B cell (primary cell): ENCODE data around the gene DNAJA3. TPM values are rescaled to one million over a fixed set of nuclear protein-coding genes. Genes with fewer than 3 reads are reported as not detected.

Experiments
- ATAC-seq: fragments of 200-7000 bp; cut with Tn5 transposase; one replicate; pipeline ENCODE4 v1.10.0; 2021; ENCODE audit warnings: low read depth, mild to moderate bottlenecking, moderate number of reproducible peaks, moderate library complexity
- CTCF ChIA-PET: fragments of 350-600 bp; sonication (Branson Sonifier 250); formaldehyde crosslinking; loops from one replicate; lab custom pipeline; 2021; ENCODE audit warnings: antibody characterized with exemption, inconsistent platforms; lab: Charles Lee
- POLR2A ChIA-PET: fragments of 350-600 bp; sonication (Branson Sonifier 250); formaldehyde crosslinking; loops from one replicate; lab custom pipeline; 2021; ENCODE audit warnings: antibody characterized with exemption; lab: Charles Lee
- DNase-seq: peaks from one replicate; pipeline ENCODE4 v3.0.0; 2013
- H2AFZ ChIP-seq: 2 replicates; pipeline ENCODE4 v1.6.1; 2012; ENCODE audit warnings: mild to moderate bottlenecking, low read depth, low read length; ENCODE audit not compliant: insufficient read depth, poor library complexity, severe bottlenecking
- H3K27ac ChIP-seq, 2 donors: 1 replicate in 1 of 2; 2 replicates in 1 of 2; pipeline ENCODE4 v1.5.1; 2012 to 2013; ENCODE audit warnings: low read length in 2 of 2, mild to moderate bottlenecking in 2 of 2, moderate library complexity in 1 of 2
- H3K27me3 ChIP-seq, 4 experiments: fragments of 200-600 bp in 1 of 4; sonication (generic) in 1 of 4; replicated peaks in 1 of 4; 1 replicate in 2 of 4; 2 replicates in 2 of 4; pipeline versions ENCODE4 v1.6.1 to v1.7.0; 2013 to 2016; ENCODE audit warnings: low read length in 3 of 4, mild to moderate bottlenecking in 2 of 4, mixed read lengths in 1 of 4, moderate library complexity in 1 of 4; ENCODE audit not compliant: insufficient read depth in 4 of 4, control insufficient read depth in 3 of 4; ENCODE audit errors: control extremely low read depth in 1 of 4
- H3K36me3 ChIP-seq, 2 experiments: replicated peaks in 1 of 2; 1 replicate in 1 of 2; 2 replicates in 1 of 2; pipeline versions ENCODE4 v1.6.1 to v1.7.1; 2013; ENCODE audit warnings: low read length in 1 of 2; ENCODE audit not compliant: insufficient read depth in 2 of 2, control insufficient read depth in 1 of 2; ENCODE audit errors: control extremely low read depth in 1 of 2, extremely low read depth in 1 of 2
- H3K4me1 ChIP-seq, 2 donors: fragments of 200-600 bp in 1 of 2; sonication (generic) in 1 of 2; 1 replicate in 1 of 2; 2 replicates in 1 of 2; pipeline versions ENCODE4 v1.5.1 to v1.6.1; 2013 to 2017; ENCODE audit warnings: low read length in 2 of 2; ENCODE audit not compliant: control insufficient read depth in 2 of 2, insufficient read depth in 2 of 2
- H3K4me2 ChIP-seq: replicated peaks from 2 replicates; pipeline ENCODE3; 2012; ENCODE audit warnings: mild to moderate bottlenecking, low read depth, low read length; ENCODE audit not compliant: poor library complexity, severe bottlenecking
- H3K4me3 ChIP-seq, 5 experiments: fragments of 200-600 bp in 1 of 5; sonication (generic) in 1 of 5; 1 replicate in 3 of 5; 2 replicates in 2 of 5; pipeline versions ENCODE4 v1.5.1 to v1.7.0; 2011 to 2016; ENCODE audit warnings: low read length in 4 of 5, mild to moderate bottlenecking in 4 of 5, low read depth in 2 of 5, control low read depth in 1 of 5, moderate library complexity in 1 of 5; ENCODE audit not compliant: insufficient read depth in 1 of 5; ENCODE audit errors: control extremely low read depth in 1 of 5, extremely low read depth in 1 of 5
- H3K79me2 ChIP-seq: fragments of 200-600 bp; sonication (generic); one replicate; pipeline ENCODE4 v1.6.0; 2016; ENCODE audit warnings: low read length; ENCODE audit not compliant: control insufficient read depth, insufficient read depth
- H3K9ac ChIP-seq: fragments of 200-600 bp; sonication (generic); 2 replicates; pipeline ENCODE4 v1.6.1; 2017; ENCODE audit warnings: mild to moderate bottlenecking, low read length, moderate library complexity
- H3K9me3 ChIP-seq, 3 donors: one replicate each; pipeline versions ENCODE4 v1.6.1 to v1.7.1; 2013; ENCODE audit warnings: low read length in 2 of 3; ENCODE audit not compliant: control insufficient read depth in 2 of 3, insufficient read depth in 1 of 3; ENCODE audit errors: control extremely low read depth in 1 of 3
- H4K20me1 ChIP-seq: 2 replicates; pipeline ENCODE4 v1.6.0; 2012; ENCODE audit warnings: mild to moderate bottlenecking, low read length; ENCODE audit not compliant: insufficient read depth, control insufficient read depth, poor library complexity, severe bottlenecking
- H3K27ac Mint-ChIP-seq: one replicate; pipeline ENCODE4 v1.8.0; 2021; ENCODE audit warnings: mixed read lengths
- H3K27me3 Mint-ChIP-seq: one replicate; pipeline ENCODE4 v1.8.0; 2021; ENCODE audit warnings: mixed read lengths
- H3K4me1 Mint-ChIP-seq: one replicate; pipeline ENCODE4 v1.8.0; 2021; ENCODE audit warnings: mixed read lengths
- H3K4me3 Mint-ChIP-seq: one replicate; pipeline ENCODE4 v1.8.0; 2021; ENCODE audit warnings: mixed read lengths
- H3K9me3 Mint-ChIP-seq: one replicate; pipeline ENCODE4 v1.8.0; 2022; ENCODE audit warnings: mixed read lengths; ENCODE audit not compliant: insufficient read depth
- CTCF ChIP-seq: fragments of 200-600 bp; IDR thresholded peaks from one replicate; pipeline ENCODE4 v1.8.0; 2022; ENCODE audit warnings: antibody characterized with exemption, mild to moderate bottlenecking
- EZH2 ChIP-seq: IDR thresholded peaks from 2 replicates; pipeline ENCODE4 v1.6.1; 2012; ENCODE audit warnings: borderline replicate concordance, low read depth, mild to moderate bottlenecking, moderate library complexity, low read length; ENCODE audit not compliant: insufficient read depth, poor library complexity, severe bottlenecking
- WGBS: methylation state at CpG from one replicate; pipeline ENCODE4 v1.1.5; 2013; ENCODE audit warnings: missing lambda C conversion rate; ENCODE audit not compliant: insufficient coverage; 5-methylcytosine and 5-hydroxymethylcytosine counted together
- intact Hi-C: fragments of 100-400 bp; cut with micrococcal nuclease; formaldehyde crosslinking; loops from one replicate; pipeline ENCODE4 v1.10.0; 2022
- polyA plus RNA-seq: library from polyadenylated mRNA; depleted of rRNA; stranded (reverse); fragments of >200 nt; gene quantifications from 2 replicates; pipeline ENCODE4 v1.2.3, GENCODE V29; 2012
- total RNA-seq, 2 donors: library from RNA; stranded (reverse); fragments of 120-200 nt in 1 of 2; gene quantifications; 1 replicate in 1 of 2; 2 replicates in 1 of 2; pipeline versions ENCODE4 v1.2.3 to v1.2.4, GENCODE V29; 2013 to 2022

The DNAJA3 gene
- total and polyA plus RNA-seq, 2 donors (not counting 1 experiment from before 2014, with no cell fraction given) = 59.3 to 67.7 TPM

- no peak for TF ChIP-seq CTCF
- TF ChIP-seq EZH2 = no peak
- Mint-ChIP-seq H3K27ac (no peak overlapping the region), H3K9me3 (no peaks in the 10 kb centered on the region), H3K27me3 (no peaks in the 10 kb centered on the region), H3K4me1 (no peaks in the 10 kb centered on the region), H3K4me3 (no peak overlapping the region)
- ChIA-PET CTCF (interaction anchor here (1.1 kb wide), 1 partner anchor 10 kb away, joined by 4 read pairs; no protein-coding TSS in a partner anchor), POLR2A (no interaction called here)
- H3K4me1 ChIP-seq = no peaks in the 10 kb centered on the region
- no peak overlapping the region for H3K4me3 ChIP-seq
- H4K20me1 ChIP-seq = no peaks in the 10 kb centered on the region
- over 99% methylated on average over 24 of the region's 27 CpGs for WGBS
- no peak overlapping the region for H3K27ac ChIP-seq
- intact Hi-C loops = no loop called here
- no peak for DNase-seq
- H3K4me2 ChIP-seq = no peak overlapping the region
- H3K36me3 ChIP-seq = peaks cover 0 to 27% of the 10 kb centered on the region in 2 experiments
- no peaks in the 10 kb centered on the region for H3K27me3 ChIP-seq
- H3K9ac ChIP-seq = no peak overlapping the region
- H2AFZ ChIP-seq = no peak overlapping the region
- no peaks in the 10 kb centered on the region for H3K9me3 ChIP-seq
- ATAC-seq = no peak
- no peaks in the 10 kb centered on the region for H3K79me2 ChIP-seq
These were observed 35.8 kb downstream of the DNAJA3 start for GRCh38 chr16:4461250-4462085.

- Histone ChIP-seq H3K9ac (no peak overlapping the region), H3K9me3 (no peaks in the 10 kb centered on the region), H3K4me2 (no peak overlapping the region), H3K27me3 (no peaks in the 10 kb centered on the region), H3K79me2 (no peaks in the 10 kb centered on the region), H3K4me1 (no peaks in the 10 kb centered on the region), H3K36me3 (peaks cover 0 to 18% of the 10 kb centered on the region in 2 experiments), H2AFZ (no peak overlapping the region), H3K4me3 (no peak overlapping the region), H4K20me1 (no peaks in the 10 kb centered on the region), H3K27ac (no peak overlapping the region)
- no peak for TF ChIP-seq EZH2
- no peak for TF ChIP-seq CTCF
- no peaks in the 10 kb centered on the region for H3K27me3 Mint-ChIP-seq
- ChIA-PET POLR2A (no interaction called here), CTCF (no interaction called here)
- intact Hi-C loops = no loop called here
- H3K4me3 Mint-ChIP-seq = no peak overlapping the region
- ATAC-seq (no peak), DNase-seq (no peak)
- no peak overlapping the region for H3K27ac Mint-ChIP-seq
- H3K4me1 Mint-ChIP-seq = no peaks in the 10 kb centered on the region
- H3K9me3 Mint-ChIP-seq = no peaks in the 10 kb centered on the region
- 94% methylated on average over 22 of the region's 22 CpGs for WGBS
These were observed 38.0 kb downstream of the DNAJA3 start for GRCh38 chr16:4463522-4464163.
